Activated T-cell treated with anti-CD3 and anti-CD28 coated beads, Interleukin-2, amount 50 U/mL, for 24 hours (primary cell): ENCODE measurements around the gene ISCU.

Experiments
- DNase-seq: peaks from one replicate; pipeline ENCODE4 v3.0.0-alpha.2; 2020
- H3K27ac Mint-ChIP-seq: 2 replicates; pipeline ENCODE4 v1.8.0; 2020; ENCODE audit warnings: mild to moderate bottlenecking, mixed read lengths
- H3K27me3 Mint-ChIP-seq: 2 replicates; pipeline ENCODE4 v1.8.0; 2020; ENCODE audit warnings: mixed read lengths
- H3K36me3 Mint-ChIP-seq: 2 replicates; pipeline ENCODE4 v1.8.0; 2020; ENCODE audit warnings: low read depth, mixed read lengths
- H3K4me1 Mint-ChIP-seq: 2 replicates; pipeline ENCODE4 v1.8.0; 2020; ENCODE audit warnings: low read depth, mixed read lengths
- H3K4me3 Mint-ChIP-seq: 2 replicates; pipeline ENCODE4 v1.8.0; 2020; ENCODE audit warnings: mild to moderate bottlenecking, moderate library complexity, mixed read lengths
- H3K9me3 Mint-ChIP-seq: 2 replicates; pipeline ENCODE4 v1.8.0; 2020; ENCODE audit warnings: mixed read lengths

The ISCU gene

GRCh38 chr12:108562348-108563135 is at the start of gene ISCU:
TSS of gene ISCU (plus strand) at chr12:108562596. CDS start at chr12:108562623, 27 bp downstream.
- Mint-ChIP-seq H3K27me3 (no peaks in the 10 kb centered on the region), H3K36me3 (peaks cover 82% of the 10 kb centered on the region)

GRCh38 chr12:108514468-108514972 is 47.9 kb upstream of the ISCU start:
- DNase-seq, result no peak
- H3K9me3 Mint-ChIP-seq, result no peaks in the 10 kb centered on the region

More at GRCh38 chr12:108562348-108563135, at the start of gene ISCU:
- Mint-ChIP-seq H3K4me3 (peak within 1 kb of the TSS; percentile 100), H3K27ac (peak within 1 kb of the TSS; percentile 100), H3K4me1 (peaks cover 66% of the 10 kb centered on the region), H3K9me3 (no peaks in the 10 kb centered on the region)
- DNase-seq, result peak; percentile 100

GRCh38 chr12:108514973-108515814 is 47.2 kb upstream of the ISCU start, which contains the start of gene FICD:
TSS of gene FICD (plus strand) at chr12:108515277. CDS start at chr12:108516973, 1,696 bp downstream.
- peak; percentile 99 for DNase-seq
- Mint-ChIP-seq H3K27ac (peak within 1 kb of the TSS; percentile 95), H3K9me3 (no peaks in the 10 kb centered on the region), H3K36me3 (peaks cover 45% of the 10 kb centered on the region), H3K4me1 (peaks cover 37% of the 10 kb centered on the region), H3K4me3 (peak within 1 kb of the TSS; percentile 92), H3K27me3 (no peaks in the 10 kb centered on the region)

More at GRCh38 chr12:108514468-108514972, 47.9 kb upstream of the ISCU start:
- Mint-ChIP-seq H3K36me3 (peaks cover 38% of the 10 kb centered on the region), H3K27ac (peak overlapping the region; percentile 95), H3K4me1 (peaks cover 34% of the 10 kb centered on the region), H3K27me3 (no peaks in the 10 kb centered on the region), H3K4me3 (peak overlapping the region; percentile 92)

- Mint-ChIP-seq H3K27me3 (no peaks in the 10 kb centered on the region), H3K4me3 (peak overlapping the region; percentile 92), H3K27ac (peak overlapping the region; percentile 95), H3K9me3 (no peaks in the 10 kb centered on the region), H3K36me3 (peaks cover 52% of the 10 kb centered on the region), H3K4me1 (peaks cover 41% of the 10 kb centered on the region)
- DNase-seq, result peak; percentile 41
These were observed 46.5 kb upstream of the ISCU start for GRCh38 chr12:108515916-108516315.

GRCh38 chr12:108516511-108517275 is 45.7 kb upstream of the ISCU start:
- Mint-ChIP-seq H3K4me3 (peak overlapping the region; percentile 92), H3K9me3 (no peaks in the 10 kb centered on the region), H3K27me3 (no peaks in the 10 kb centered on the region), H3K4me1 (peaks cover 37% of the 10 kb centered on the region), H3K27ac (peak overlapping the region; percentile 95), H3K36me3 (peaks cover 60% of the 10 kb centered on the region)
- DNase-seq, result no peak

- H3K4me1 Mint-ChIP-seq, result peaks cover 31% of the 10 kb centered on the region
- DNase-seq, result no peak
- H3K4me3 Mint-ChIP-seq, result peak overlapping the region; percentile 92
- no peaks in the 10 kb centered on the region for H3K9me3 Mint-ChIP-seq
- peak overlapping the region; percentile 95 for H3K27ac Mint-ChIP-seq
- H3K27me3 Mint-ChIP-seq, result no peaks in the 10 kb centered on the region
- H3K36me3 Mint-ChIP-seq, result peaks cover 68% of the 10 kb centered on the region
These were observed 44.9 kb upstream of the ISCU start for GRCh38 chr12:108517288-108518100.

- Mint-ChIP-seq H3K27ac (peak overlapping the region; percentile 76), H3K9me3 (no peaks in the 10 kb centered on the region), H3K4me1 (peaks cover 31% of the 10 kb centered on the region), H3K36me3 (peaks cover 75% of the 10 kb centered on the region), H3K4me3 (no peak overlapping the region), H3K27me3 (no peaks in the 10 kb centered on the region)
- DNase-seq, result no peak
These were observed 44.2 kb upstream of the ISCU start for GRCh38 chr12:108518101-108518715.

- H3K36me3 Mint-ChIP-seq, result peaks cover 82% of the 10 kb centered on the region
- no peak overlapping the region for H3K27ac Mint-ChIP-seq
- H3K9me3 Mint-ChIP-seq, result no peaks in the 10 kb centered on the region
- no peak for DNase-seq
- H3K4me3 Mint-ChIP-seq, result no peak overlapping the region
- peaks cover 29% of the 10 kb centered on the region for H3K4me1 Mint-ChIP-seq
- H3K27me3 Mint-ChIP-seq, result no peaks in the 10 kb centered on the region
These were observed 43.5 kb upstream of the ISCU start for GRCh38 chr12:108518716-108519496.

GRCh38 chr12:108519558-108519957 is 42.8 kb upstream of the ISCU start:
- Mint-ChIP-seq H3K9me3 (no peaks in the 10 kb centered on the region), H3K27ac (peak overlapping the region; percentile 84), H3K36me3 (peaks cover 88% of the 10 kb centered on the region), H3K27me3 (no peaks in the 10 kb centered on the region), H3K4me1 (peaks cover 28% of the 10 kb centered on the region), H3K4me3 (no peak overlapping the region)
- no peak for DNase-seq

GRCh38 chr12:108523365-108523764 is 39.0 kb upstream of the ISCU start:
- no peak for DNase-seq
- peaks cover 14% of the 10 kb centered on the region for H3K4me1 Mint-ChIP-seq
- peak overlapping the region; percentile 57 for H3K27ac Mint-ChIP-seq
- no peaks in the 10 kb centered on the region for H3K27me3 Mint-ChIP-seq
- peaks cover 100% of the 10 kb centered on the region for H3K36me3 Mint-ChIP-seq
- no peak overlapping the region for H3K4me3 Mint-ChIP-seq
- H3K9me3 Mint-ChIP-seq, result no peaks in the 10 kb centered on the region

- no peak for DNase-seq
- Mint-ChIP-seq H3K4me3 (no peak overlapping the region), H3K9me3 (no peaks in the 10 kb centered on the region), H3K27me3 (no peaks in the 10 kb centered on the region), H3K27ac (peak overlapping the region; percentile 74), H3K36me3 (peaks cover 100% of the 10 kb centered on the region), H3K4me1 (peaks cover 5% of the 10 kb centered on the region)
These were observed 36.7 kb upstream of the ISCU start for GRCh38 chr12:108525681-108526080.

- Mint-ChIP-seq H3K27ac (peak overlapping the region; percentile 42), H3K36me3 (peaks cover 100% of the 10 kb centered on the region)
These were observed 35.8 kb upstream of the ISCU start for GRCh38 chr12:108526482-108527165.

More at GRCh38 chr12:108526482-108527165, 35.8 kb upstream of the ISCU start:
- Mint-ChIP-seq H3K9me3 (no peaks in the 10 kb centered on the region), H3K4me3 (no peak overlapping the region), H3K4me1 (peaks cover 5% of the 10 kb centered on the region), H3K27me3 (no peaks in the 10 kb centered on the region)
- DNase-seq, result no peak
